Stimulated activated CD8-positive, alpha-beta memory T cell treated with anti-CD3 and anti-CD28 coated beads, Interleukin-15, amount 100 ng/mL, for 1 hour (primary cell): Measurements from ENCODE around the gene TLX1.
A peak's percentile ranks its signal among the peaks of the same experiment; 100 is the strongest.

Experiments used
- DNase-seq: peaks from one replicate; pipeline ENCODE4 v3.0.0-alpha.2; 2020; ENCODE audit warnings: low read depth

The TLX1 gene

GRCh38 chr10:101134299-101135127, 3.4 kb downstream of the TLX1 start:
- DNase-seq: no peak

- no peak for DNase-seq
Measured at GRCh38 chr10:101135141-101136006, 4.3 kb downstream of the TLX1 start.

GRCh38 chr10:101136007-101136707, 5.1 kb downstream of the TLX1 start:
- no peak for DNase-seq

- DNase-seq: no peak
Measured at GRCh38 chr10:101136708-101137121, 5.6 kb downstream of the TLX1 start.

- no peak for DNase-seq
Measured at GRCh38 chr10:101137271-101137670, 6.2 kb downstream of the TLX1 start.

- DNase-seq: no peak
Measured at GRCh38 chr10:101138788-101139420, 7.8 kb downstream of the TLX1 start.

- DNase-seq: no peak
Measured at GRCh38 chr10:101139421-101139911, 8.4 kb downstream of the TLX1 start.

- no peak for DNase-seq
Measured at GRCh38 chr10:101140084-101140949, 9.2 kb downstream of the TLX1 start.

GRCh38 chr10:101140950-101141615, 10.0 kb downstream of the TLX1 start:
- no peak for DNase-seq

- DNase-seq: peak; percentile 55
Measured at GRCh38 chr10:101141616-101142532, 10.8 kb downstream of the TLX1 start.

- DNase-seq: no peak
Measured at GRCh38 chr10:101142533-101143344, 11.6 kb downstream of the TLX1 start.

- no peak for DNase-seq
Measured at GRCh38 chr10:101143345-101143630, 12.2 kb downstream of the TLX1 start.

- DNase-seq: no peak
Measured at GRCh38 chr10:101144053-101144452, 13.0 kb downstream of the TLX1 start.

GRCh38 chr10:101145145-101145544, 14.0 kb downstream of the TLX1 start:
- DNase-seq: no peak

GRCh38 chr10:101145750-101146391, 14.8 kb downstream of the TLX1 start:
- DNase-seq: no peak

- no peak for DNase-seq
Measured at GRCh38 chr10:101146392-101147251, 15.5 kb downstream of the TLX1 start.

GRCh38 chr10:101151395-101151794, 20.3 kb downstream of the TLX1 start:
- DNase-seq: no peak
